Coronary artery (tissue), 2 donors: Measurements from ENCODE around the gene HIRA.

Source experiments
- DNase-seq: peaks from one replicate; pipeline ENCODE4 v3.0.0-alpha.2; 2017; ENCODE audit warnings: low spot score
- H3K27ac ChIP-seq, 2 donors: fragments of 200-600 bp; sonication (generic); one replicate each; pipeline ENCODE4 v1.5.1; 2016 to 2019
- H3K4me3 ChIP-seq: fragments of 200-600 bp; sonication (generic); 2 replicates; pipeline ENCODE4 v1.5.1; 2016; ENCODE audit warnings: mild to moderate bottlenecking, moderate library complexity
- TF ChIP-seq, protein P1 (sequence below): fragments of 200-600 bp; sonication (generic); IDR thresholded peaks from one replicate; pipeline ENCODE4 v1.5.1; 2019; ENCODE audit warnings: antibody characterized with exemption

HIRA gene

DNA sequence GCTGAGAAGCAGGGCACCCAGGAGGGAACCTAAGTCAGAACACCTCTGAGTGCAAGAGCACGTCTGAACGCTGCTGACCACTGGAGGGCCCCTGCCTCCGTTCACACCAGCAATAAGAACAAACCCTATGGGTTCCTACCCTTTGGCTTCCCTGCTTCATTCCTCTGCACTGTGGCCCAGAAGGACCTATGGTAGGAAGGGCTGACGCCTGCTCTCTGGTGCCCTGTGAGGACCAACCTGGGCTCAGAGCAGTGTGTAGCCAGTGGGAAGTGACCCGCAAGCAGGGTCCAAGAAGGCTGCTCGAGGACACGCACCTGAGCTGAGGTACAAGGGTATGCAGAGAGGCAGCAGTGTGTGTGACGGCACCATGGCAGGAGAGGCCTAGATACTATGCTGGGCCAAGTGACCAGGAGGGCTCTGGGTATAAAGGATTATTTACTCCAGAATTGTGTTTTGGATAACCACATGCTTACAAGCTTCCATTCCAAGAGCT, 71.2 kb downstream of the HIRA start:
- DNase-seq: no peak
- no peak overlapping the region for H3K4me3 ChIP-seq
- TF ChIP-seq, protein P1, sequence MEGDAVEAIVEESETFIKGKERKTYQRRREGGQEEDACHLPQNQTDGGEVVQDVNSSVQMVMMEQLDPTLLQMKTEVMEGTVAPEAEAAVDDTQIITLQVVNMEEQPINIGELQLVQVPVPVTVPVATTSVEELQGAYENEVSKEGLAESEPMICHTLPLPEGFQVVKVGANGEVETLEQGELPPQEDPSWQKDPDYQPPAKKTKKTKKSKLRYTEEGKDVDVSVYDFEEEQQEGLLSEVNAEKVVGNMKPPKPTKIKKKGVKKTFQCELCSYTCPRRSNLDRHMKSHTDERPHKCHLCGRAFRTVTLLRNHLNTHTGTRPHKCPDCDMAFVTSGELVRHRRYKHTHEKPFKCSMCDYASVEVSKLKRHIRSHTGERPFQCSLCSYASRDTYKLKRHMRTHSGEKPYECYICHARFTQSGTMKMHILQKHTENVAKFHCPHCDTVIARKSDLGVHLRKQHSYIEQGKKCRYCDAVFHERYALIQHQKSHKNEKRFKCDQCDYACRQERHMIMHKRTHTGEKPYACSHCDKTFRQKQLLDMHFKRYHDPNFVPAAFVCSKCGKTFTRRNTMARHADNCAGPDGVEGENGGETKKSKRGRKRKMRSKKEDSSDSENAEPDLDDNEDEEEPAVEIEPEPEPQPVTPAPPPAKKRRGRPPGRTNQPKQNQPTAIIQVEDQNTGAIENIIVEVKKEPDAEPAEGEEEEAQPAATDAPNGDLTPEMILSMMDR: no peak
- H3K27ac ChIP-seq: no peak overlapping the region

DNA sequence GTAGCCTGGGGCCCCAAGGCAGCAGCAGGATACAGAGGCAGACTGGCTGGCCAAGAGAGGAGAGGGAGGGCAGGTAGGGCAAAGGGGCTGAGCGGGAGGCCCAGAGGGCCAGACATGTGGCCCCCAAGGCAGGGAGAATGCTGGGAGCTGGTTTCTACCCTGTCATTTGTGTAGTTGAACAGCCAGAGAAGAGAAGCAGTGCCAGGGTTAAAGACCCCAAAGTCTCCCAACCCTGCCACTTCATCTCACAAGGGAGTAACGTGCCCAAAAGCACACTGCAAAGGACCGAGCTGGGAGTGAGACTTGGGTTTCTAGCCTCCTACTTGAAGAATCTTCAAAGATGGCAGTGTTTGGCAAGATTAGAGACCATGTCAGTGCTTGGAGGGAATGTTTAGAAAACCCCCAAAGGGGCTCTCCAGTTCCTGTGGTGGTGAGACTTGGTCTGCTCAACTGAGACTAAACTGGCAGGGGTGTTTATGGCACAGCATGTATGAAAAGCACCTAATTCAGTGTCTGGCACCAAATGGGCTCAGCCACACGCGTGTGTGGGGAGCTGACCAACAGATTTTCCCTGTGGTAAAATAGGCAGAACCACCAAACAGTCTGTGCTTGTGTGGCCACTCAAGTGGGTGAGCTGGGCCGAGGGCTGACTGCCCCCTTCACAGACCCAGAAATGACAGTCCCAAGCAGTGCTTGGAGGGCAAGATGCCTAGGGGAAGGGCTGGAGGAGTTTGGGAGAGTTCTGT, 71.8 kb downstream of the HIRA start:
- Histone ChIP-seq H3K4me3 (no peak overlapping the region), H3K27ac (no peak overlapping the region)
- DNase-seq: no peak
- TF ChIP-seq, protein P1: no peak

DNA sequence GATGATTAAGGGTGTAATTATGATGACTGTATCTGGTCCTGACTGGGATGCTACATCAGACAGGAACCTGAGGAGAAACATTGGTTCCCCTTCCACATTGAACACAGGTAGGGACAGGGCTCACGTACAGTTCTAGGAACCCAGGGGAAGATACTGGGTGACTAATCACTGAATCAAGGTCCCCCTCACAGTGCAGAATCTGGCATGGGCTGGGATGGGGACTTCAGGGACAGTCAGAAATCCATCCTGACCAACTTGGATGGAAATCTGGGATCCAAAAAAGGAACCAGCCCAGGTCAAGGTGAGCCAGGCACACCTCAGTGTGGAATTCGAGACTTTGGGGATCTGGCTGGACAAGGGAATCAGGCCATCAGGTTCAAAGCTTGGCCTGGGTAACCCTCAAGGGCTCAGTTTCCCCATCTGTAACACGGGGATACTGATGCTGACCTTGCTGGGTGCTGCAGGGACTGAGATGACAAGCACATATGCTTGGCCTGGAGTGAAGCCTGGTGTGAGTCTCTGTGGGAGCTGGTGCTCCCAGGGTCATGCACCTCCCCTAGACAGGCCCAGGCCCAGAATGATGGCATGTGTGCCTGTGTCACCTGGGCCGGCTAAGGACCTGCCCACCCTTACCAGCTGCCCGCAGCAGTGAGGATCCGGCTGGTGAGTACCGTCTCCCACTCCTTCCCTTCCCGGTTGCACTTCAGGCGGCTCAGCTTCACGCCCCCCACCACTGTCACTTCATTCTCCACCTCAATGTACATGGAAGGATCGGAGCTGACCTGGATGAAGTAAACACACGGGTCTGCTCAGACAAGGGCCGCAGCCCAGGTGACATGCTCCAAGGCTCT, 72.6 kb downstream of the HIRA start:
- DNase-seq: no peak
- no peak overlapping the region for H3K4me3 ChIP-seq
- TF ChIP-seq, protein P1: no peak
- no peak overlapping the region for H3K27ac ChIP-seq

DNA sequence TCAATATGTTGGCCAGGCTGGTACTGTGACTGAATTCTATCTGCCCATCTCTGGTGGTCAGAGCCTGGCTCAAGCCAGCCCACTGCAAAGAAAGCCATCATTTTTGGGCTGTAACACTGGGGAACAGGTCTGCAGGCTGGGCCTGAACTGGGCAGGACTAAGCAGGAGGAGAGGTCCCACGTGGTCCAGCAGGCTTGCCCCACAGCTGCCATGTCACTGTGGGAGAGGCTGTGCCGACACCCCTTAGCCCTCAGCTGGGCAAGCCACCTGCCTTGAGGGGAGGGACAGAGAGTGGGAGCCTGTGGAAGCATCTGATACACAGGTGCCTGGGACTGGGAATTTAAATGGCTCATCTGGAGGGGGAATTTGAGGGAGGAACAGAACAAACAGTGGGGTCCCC, 73.3 kb downstream of the HIRA start:
- DNase-seq: no peak
- Histone ChIP-seq H3K27ac (no peak overlapping the region), H3K4me3 (no peak overlapping the region)

DNA sequence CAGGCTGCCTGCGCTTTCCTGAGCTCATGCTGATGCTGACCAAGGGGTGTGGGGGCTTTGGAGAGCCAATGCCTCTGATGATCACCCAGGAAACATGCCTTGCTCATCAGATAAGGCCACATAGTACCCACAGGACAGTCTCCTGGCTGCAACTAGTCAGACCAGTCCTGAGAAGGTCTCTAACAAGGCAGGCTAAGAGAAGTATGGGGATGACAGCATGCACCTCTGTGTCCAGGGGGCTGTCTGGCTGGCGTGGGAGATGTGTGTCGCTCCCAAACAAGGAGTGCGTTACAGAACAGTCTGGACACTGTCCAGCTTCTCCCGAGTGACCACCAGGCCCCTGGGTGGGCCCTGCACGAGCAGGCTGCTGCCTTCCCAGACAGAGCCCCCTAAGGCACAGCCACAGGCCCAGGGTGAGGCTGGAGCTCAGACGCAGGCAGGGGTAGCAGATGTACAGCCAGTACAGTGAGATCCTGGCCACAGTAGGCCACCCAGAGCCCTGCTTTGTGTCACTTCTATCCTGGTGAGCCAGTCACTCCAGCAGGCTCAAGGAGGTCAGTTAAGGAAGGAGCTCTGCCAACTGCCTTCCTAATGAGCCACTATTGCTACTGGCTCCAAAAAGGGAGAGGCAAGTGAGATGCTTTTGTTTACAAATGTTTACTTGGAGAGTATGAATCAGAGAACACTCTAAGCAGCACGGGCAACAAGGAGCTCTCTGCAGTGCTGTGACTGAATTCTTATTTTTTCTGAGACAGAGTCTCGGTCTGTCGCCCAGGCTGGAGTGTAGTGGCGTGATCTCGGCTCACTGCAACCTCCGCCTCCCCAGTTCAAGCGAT, 74.0 kb downstream of the HIRA start:
- no peak overlapping the region for H3K4me3 ChIP-seq
- TF ChIP-seq, protein P1: no peak
- no peak overlapping the region for H3K27ac ChIP-seq
- DNase-seq: no peak

More for the DNA sequence above, 73.3 kb downstream of the HIRA start:
- TF ChIP-seq, protein P1: no peak

DNA sequence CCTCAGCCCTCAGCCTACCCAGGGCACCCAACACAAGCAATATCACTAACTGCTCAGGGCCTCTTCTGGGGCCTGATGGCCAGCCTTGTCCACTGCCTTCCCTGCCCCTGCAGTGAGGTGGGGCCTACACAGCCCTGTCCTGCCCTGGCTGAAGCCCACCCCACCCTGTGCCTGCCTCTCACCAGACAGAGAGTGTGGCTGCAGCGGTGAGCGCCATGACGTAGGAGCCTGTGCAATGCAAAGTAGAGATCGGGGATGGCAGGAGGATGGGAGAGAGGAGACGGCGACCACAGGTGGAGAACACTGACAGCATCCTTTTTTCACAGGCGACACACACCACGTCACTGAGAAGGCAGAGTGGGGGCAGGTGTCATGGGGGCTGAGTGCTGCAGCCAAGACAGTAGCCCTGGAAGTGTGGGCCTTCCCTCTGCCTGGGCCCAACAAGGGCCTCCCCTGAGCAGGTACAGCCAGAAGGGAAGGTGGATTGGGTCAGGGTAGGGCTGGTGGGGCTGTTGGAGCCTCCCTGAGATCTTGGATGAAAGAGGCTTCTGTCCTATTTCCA, 74.7 kb downstream of the HIRA start:
- H3K4me3 ChIP-seq: no peak overlapping the region
- H3K27ac ChIP-seq: no peak overlapping the region
- TF ChIP-seq, protein P1: no peak
- DNase-seq: no peak
